ENCODE measurements around the gene MRGPRD. TPM values are rescaled to one million over a fixed set of nuclear protein-coding genes. Genes with fewer than 3 reads are reported as not detected.

Gene MRGPRD
- total and polyA plus RNA-seq, 2 experiments from 2014 or later, result not detected

DNA sequence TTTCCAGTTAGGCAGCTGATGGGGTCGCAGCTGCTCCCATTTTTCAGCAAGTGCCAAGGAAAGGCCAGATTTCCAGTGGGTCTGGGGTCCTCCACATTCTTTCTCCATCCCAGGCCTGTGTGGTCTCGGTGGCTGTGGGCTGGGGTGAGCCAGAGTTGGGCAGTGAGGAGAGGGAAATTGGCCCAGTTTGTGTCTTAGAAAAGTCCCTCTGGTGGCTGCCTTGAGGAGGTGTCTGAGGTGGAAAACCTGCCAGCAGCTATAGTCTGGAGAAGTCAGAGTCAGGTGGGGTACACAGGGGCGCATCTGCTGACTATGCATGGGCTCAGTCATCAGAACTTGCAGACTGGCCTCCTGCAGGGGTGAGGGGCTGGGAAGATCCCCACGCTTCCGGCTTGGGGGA is 30.5 kb downstream of the MRGPRD start:
- DNase-seq (ENCODE audit: low spot score) (peak; percentile 85), ATAC-seq (peak; percentile 89)
- Histone ChIP-seq H3K4me2 (no peak overlapping the region), H3K9me2 (ENCODE audit: insufficient read depth) (no peaks in the 10 kb centered on the region), H3K79me2 (replicated peaks; ENCODE audit: insufficient read depth) (no peaks in the 10 kb centered on the region), H2AFZ (no peak overlapping the region), H3F3A (replicated peaks; ENCODE audit: low read depth) (no peaks in the 10 kb centered on the region), H4K20me1 (replicated peaks; ENCODE audit: insufficient read depth) (no peaks in the 10 kb centered on the region), H3K4me1 (ENCODE audit: insufficient read depth) (peaks cover 9% of the 10 kb centered on the region), H3K27ac (ENCODE audit: low read depth) (no peak overlapping the region), H3K36me3 (ENCODE audit: insufficient read depth) (no peaks in the 10 kb centered on the region), H3K27me3 (ENCODE audit: insufficient read depth) (no peaks in the 10 kb centered on the region), H3K4me3 (no peak overlapping the region)
- H3K9me3 Mint-ChIP-seq, result no peaks in the 10 kb centered on the region
- no peak for TF ChIP-seq EZH2phosphoT487 (IDR thresholded peaks at IDR 0.05; ENCODE audit: unreplicated experiment)
- TF ChIP-seq, protein P1, sequence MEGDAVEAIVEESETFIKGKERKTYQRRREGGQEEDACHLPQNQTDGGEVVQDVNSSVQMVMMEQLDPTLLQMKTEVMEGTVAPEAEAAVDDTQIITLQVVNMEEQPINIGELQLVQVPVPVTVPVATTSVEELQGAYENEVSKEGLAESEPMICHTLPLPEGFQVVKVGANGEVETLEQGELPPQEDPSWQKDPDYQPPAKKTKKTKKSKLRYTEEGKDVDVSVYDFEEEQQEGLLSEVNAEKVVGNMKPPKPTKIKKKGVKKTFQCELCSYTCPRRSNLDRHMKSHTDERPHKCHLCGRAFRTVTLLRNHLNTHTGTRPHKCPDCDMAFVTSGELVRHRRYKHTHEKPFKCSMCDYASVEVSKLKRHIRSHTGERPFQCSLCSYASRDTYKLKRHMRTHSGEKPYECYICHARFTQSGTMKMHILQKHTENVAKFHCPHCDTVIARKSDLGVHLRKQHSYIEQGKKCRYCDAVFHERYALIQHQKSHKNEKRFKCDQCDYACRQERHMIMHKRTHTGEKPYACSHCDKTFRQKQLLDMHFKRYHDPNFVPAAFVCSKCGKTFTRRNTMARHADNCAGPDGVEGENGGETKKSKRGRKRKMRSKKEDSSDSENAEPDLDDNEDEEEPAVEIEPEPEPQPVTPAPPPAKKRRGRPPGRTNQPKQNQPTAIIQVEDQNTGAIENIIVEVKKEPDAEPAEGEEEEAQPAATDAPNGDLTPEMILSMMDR (conservative IDR thresholded peaks at IDR 0.05; ENCODE audit: low read depth in 2 of 2), result peak; percentile 47 to 61
- no peak for TF ChIP-seq CREB1 (CRISPR knock-in tag; IDR thresholded peaks at IDR 0.05; ENCODE audit: low read depth)
- no peak for TF ChIP-seq EZH2 (IDR thresholded peaks at IDR 0.05; ENCODE audit: low read depth, unreplicated experiment)
- no peak overlapping the region for H3K4me3 Mint-ChIP-seq
- H3K36me3 Mint-ChIP-seq (ENCODE audit: low read depth), result no peaks in the 10 kb centered on the region
- peaks cover 29% of the 10 kb centered on the region for H3K4me1 Mint-ChIP-seq
- H3K27me3 Mint-ChIP-seq (ENCODE audit: insufficient read depth, low read depth, poor library complexity), result peaks cover 7% of the 10 kb centered on the region
- peak overlapping the region; percentile 80; the same call in 1 of the 2 replicates for H3K27ac Mint-ChIP-seq

DNA sequence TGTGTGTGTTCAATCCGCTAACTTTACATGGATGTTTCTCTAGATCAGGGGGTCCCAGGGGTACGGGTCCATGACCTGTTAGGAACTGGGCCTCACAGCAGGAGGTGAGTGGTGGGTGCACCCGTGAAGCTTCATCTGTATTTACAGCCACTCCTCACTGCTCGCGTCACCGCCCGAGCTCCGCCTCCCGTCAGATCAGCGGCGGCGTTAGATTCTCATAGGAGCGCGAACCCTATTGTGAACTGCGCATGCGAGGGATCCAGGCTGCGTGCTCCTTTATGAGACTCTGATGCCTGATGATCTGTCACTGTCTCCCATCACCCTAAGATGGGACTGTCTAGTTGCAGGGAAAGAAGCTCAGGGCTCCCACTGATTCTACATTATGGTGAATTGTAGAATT is 31.9 kb downstream of the MRGPRD start:
- no peak overlapping the region for H3K4me3 ChIP-seq
- TF ChIP-seq, protein P1 (conservative IDR thresholded peaks at IDR 0.05; ENCODE audit: low read depth in 2 of 2), result no peak
- TF ChIP-seq, protein P2, sequence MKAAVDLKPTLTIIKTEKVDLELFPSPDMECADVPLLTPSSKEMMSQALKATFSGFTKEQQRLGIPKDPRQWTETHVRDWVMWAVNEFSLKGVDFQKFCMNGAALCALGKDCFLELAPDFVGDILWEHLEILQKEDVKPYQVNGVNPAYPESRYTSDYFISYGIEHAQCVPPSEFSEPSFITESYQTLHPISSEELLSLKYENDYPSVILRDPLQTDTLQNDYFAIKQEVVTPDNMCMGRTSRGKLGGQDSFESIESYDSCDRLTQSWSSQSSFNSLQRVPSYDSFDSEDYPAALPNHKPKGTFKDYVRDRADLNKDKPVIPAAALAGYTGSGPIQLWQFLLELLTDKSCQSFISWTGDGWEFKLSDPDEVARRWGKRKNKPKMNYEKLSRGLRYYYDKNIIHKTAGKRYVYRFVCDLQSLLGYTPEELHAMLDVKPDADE (IDR thresholded peaks at IDR 0.05), result no peak
- TF ChIP-seq, protein P3, sequence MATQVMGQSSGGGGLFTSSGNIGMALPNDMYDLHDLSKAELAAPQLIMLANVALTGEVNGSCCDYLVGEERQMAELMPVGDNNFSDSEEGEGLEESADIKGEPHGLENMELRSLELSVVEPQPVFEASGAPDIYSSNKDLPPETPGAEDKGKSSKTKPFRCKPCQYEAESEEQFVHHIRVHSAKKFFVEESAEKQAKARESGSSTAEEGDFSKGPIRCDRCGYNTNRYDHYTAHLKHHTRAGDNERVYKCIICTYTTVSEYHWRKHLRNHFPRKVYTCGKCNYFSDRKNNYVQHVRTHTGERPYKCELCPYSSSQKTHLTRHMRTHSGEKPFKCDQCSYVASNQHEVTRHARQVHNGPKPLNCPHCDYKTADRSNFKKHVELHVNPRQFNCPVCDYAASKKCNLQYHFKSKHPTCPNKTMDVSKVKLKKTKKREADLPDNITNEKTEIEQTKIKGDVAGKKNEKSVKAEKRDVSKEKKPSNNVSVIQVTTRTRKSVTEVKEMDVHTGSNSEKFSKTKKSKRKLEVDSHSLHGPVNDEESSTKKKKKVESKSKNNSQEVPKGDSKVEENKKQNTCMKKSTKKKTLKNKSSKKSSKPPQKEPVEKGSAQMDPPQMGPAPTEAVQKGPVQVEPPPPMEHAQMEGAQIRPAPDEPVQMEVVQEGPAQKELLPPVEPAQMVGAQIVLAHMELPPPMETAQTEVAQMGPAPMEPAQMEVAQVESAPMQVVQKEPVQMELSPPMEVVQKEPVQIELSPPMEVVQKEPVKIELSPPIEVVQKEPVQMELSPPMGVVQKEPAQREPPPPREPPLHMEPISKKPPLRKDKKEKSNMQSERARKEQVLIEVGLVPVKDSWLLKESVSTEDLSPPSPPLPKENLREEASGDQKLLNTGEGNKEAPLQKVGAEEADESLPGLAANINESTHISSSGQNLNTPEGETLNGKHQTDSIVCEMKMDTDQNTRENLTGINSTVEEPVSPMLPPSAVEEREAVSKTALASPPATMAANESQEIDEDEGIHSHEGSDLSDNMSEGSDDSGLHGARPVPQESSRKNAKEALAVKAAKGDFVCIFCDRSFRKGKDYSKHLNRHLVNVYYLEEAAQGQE (IDR thresholded peaks at IDR 0.05; ENCODE audit: unreplicated experiment), result no peak
- TF ChIP-seq NANOG (IDR thresholded peaks at IDR 0.05; ENCODE audit: borderline replicate concordance), result no peak
- no peak for TF ChIP-seq EZH2phosphoT487 (IDR thresholded peaks at IDR 0.05; ENCODE audit: unreplicated experiment)
- TF ChIP-seq POLR2AphosphoS5 (IDR thresholded peaks at IDR 0.05; ENCODE audit: low read depth), result no peak
- peaks cover 6% of the 10 kb centered on the region; the same call in 1 of the 2 replicates for H3K4me1 ChIP-seq (ENCODE audit: insufficient read depth)
- no peaks in the 10 kb centered on the region for H3F3A ChIP-seq (replicated peaks; ENCODE audit: low read depth)
- Mint-ChIP-seq H3K4me3 (no peak overlapping the region; the same call in 2 of the 3 replicates), H3K9me3 (no peaks in the 10 kb centered on the region), H3K27ac (no peak overlapping the region), H3K4me1 (peaks cover 24% of the 10 kb centered on the region), H3K36me3 (ENCODE audit: low read depth) (no peaks in the 10 kb centered on the region), H3K27me3 (ENCODE audit: insufficient read depth, low read depth, poor library complexity) (peaks cover 4% of the 10 kb centered on the region)
- no peaks in the 10 kb centered on the region for H3K36me3 ChIP-seq (ENCODE audit: insufficient read depth)
- H3K9me2 ChIP-seq (ENCODE audit: insufficient read depth), result no peaks in the 10 kb centered on the region
- H2AFZ ChIP-seq, result no peak overlapping the region
- H3K4me2 ChIP-seq, result no peak overlapping the region
- no peak overlapping the region for H3K27ac ChIP-seq (ENCODE audit: low read depth)
- H3K79me2 ChIP-seq (replicated peaks; ENCODE audit: insufficient read depth), result no peaks in the 10 kb centered on the region
- H4K20me1 ChIP-seq (replicated peaks; ENCODE audit: insufficient read depth), result no peaks in the 10 kb centered on the region
- H3K27me3 ChIP-seq (ENCODE audit: insufficient read depth), result no peaks in the 10 kb centered on the region
- ATAC-seq (no peak), DNase-seq (ENCODE audit: low spot score) (no peak)

Measured in GM23338 (cell line).